KG1 (cell line): ENCODE results near the gene CD24.

Experiments
- DNase-seq: peaks from one replicate; lab custom pipeline; 2025; lab: John Stamatoyannopoulos, UW

The CD24 gene

DNA sequence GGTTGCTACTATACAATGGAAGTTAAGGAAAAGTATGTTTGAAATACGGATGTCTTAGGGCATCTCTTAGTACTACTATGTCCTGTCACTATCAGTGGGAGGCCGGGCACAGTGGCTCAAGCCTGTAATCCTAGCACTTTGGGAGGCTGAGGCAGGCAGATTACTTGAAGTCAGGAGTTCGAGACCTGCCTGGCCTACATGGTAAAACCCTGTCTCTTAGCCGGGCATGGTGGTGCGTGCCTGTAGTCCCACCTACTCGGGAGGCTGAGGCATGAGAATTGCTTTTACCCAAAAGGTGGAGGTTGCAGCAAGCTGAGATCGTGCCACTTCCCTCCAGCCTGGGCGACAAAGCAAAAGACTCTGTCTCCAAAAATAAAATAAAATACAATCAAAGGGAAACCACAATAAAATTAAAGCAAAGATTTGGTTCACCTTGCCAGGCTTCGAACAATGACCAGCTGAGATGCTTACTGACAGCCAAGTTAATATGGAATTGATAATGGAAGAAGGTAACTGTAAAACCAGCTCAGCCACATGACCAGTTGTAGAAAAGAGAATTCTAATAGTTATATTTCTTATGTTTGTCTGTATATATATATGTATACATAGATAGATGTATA lies 6.5 kb downstream of the CD24 start:
- DNase-seq = no peak

DNA sequence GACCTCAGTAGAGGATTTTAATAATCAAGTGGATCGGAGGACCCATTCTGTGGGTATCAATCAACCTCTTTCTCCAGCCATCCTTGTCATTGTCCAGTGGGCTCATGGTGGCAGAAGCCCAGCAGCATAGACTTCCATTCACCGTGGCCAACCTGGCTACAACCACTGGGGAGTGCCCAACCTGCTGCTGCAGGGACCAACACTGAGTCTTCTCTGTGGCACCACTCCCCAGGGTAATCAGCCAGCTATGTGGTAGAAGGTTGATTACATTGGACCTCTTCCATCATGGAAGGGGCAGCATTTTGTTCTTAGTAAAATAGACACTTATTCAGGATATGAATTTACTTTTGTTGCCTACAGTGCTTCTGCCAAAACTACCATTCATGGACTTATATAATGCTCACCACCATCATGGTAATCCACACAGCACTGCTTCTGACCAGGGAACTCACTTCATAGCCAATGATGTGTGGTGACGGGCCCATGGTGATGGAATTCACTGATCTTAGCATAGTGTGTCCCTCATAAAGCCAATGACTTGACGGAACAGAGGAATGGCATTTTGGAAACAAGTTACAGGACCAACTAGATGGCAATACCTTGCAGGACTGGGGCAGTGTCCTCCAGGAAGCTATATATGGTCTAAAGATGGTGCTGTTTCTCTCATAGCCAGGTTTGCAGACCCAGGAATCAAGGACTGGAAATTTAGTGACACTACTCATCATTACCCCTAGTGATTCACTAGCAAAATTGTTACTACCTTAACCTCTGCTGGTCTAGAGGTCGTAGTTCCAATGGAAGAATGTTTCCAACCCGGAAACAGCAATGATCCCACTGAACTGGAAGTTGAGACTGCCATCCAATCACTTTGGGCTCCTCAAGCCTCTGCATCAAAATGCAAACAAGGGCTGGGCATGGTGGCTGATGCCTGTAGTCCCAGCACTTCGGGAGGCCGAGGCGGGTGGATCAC lies 7.6 kb downstream of the CD24 start:
- no peak for DNase-seq

DNA sequence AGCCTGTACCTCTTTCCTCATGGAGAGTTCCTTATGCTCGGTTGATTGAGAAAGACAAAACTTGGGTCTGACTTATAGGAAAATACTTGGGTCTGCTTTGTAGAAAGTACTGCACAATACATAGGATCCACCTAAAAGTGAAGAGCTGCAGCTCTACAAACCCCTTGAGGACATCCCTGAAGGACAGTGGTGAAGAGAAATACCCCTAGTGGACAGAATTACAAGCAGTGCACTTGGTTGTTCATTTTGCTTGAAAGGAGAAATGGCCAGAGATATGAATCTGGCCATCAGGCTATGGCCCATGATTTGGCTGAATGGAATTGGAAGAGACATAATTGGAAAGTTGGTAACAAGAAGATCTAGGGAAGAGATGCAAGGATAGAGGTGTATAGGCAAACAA lies 8.3 kb downstream of the CD24 start:
- no peak for DNase-seq

DNA sequence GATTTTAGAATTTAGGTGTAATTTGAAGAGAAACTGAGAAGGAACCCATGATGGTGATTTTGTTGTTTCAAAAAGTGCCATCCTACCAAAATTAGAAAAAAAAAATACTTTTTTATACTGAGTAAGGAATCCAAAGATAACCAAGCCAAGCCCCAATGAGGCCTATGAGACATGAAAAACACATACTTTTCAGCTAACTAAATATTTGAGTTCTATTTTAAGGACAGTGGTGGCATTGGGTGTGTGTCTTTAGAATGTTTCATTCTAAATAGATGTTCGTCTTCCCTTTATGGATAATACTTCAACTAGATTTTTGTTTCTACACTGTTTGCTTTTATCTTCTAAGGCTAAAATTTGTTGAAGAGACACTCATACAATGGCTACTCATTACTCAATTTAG lies 9.6 kb downstream of the CD24 start:
- DNase-seq = no peak

DNA sequence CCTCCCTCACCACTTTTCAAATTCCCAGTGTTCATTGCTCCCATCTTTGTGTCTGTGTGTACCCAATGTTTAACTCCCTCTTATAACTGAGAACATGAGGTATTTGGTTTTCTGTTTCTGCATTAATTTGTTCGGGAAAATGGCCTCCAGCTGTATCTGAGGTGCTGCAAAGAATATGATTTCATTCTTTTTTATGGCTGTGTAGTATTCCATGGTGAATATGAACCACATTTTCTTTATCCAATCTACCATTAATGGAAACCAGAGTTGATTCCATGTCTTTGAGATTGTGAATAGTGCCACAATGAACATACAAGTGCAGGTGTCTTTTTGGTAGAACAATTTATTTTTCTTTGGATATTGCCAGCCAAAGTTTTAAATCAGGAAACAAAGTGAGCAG lies 10.4 kb downstream of the CD24 start:
- DNase-seq = no peak

DNA sequence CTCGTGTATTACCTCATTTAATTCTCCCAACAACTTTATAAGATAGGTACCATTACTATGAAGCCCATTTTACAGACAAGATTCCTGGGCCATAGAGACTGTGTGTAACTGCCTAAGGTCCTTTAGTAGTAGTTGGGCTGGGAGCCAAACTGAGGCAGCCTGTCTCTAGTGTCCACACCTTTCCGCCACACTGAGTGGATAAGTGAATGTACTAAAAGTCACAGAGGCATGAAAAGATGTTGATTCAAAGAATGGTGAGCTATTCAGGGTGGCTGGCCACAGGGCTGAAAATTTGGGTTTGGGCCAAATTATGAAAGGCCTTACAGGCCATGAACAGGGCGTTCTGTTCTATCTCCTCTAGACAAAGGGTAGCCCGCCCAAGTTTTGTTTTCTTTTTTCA lies 11.0 kb downstream of the CD24 start:
- DNase-seq = no peak

DNA sequence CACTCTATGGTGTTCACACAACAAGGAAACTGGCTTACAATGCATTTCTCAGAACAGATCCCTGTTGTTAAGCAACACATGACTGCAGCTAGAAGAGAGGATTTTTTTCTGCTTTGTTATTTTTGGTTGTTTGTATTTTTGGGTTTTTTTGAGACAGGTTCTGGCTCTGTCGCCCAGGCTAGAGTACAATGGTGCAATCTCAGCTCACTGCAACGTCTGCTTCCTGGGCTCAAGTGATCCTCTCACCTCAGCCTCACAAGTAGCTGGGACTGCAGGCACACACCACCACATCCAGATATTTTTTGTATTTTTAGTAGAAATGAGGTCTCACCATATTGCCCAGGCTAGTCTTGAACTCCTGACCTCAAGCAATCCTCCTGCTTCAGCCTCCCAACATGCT lies 12.7 kb downstream of the CD24 start:
- DNase-seq = no peak

DNA sequence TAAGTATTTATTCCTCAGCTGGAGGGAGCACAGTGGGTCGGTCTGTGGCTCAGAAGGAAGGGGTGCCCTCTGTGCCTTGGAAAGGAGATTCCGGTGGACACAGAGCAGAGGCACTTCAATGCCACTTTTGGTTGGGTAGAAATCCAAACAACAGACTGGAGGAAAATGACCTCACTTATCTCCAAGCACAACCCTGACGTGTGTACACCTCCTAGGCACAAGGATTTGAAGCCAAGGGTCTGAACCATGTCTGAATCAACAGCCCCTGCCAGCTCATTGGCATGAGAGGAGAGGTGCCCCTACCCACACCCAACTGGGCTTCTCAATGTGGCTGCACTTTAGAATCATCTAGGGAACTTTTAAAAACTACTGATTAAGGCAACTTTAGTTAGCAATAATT lies 13.4 kb downstream of the CD24 start:
- DNase-seq = no peak

DNA sequence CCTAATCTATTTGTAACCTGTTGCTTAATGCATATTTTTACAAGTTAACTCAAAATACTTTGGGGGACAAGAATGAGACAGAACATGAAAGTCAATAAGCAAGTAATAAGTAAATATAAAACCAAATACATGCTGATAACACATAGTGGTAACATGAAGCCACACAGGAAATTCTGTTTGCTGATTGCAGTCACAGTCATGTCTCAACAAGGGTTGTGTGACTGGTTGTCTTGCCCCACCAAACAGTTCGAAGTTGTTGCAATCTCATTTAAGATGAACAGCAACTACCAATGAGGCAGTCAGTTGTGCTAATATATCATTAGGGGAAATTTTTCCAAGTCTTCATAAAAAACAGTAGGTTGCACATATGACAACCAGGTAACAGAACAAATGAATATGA lies 14.5 kb downstream of the CD24 start:
- DNase-seq = no peak

DNA sequence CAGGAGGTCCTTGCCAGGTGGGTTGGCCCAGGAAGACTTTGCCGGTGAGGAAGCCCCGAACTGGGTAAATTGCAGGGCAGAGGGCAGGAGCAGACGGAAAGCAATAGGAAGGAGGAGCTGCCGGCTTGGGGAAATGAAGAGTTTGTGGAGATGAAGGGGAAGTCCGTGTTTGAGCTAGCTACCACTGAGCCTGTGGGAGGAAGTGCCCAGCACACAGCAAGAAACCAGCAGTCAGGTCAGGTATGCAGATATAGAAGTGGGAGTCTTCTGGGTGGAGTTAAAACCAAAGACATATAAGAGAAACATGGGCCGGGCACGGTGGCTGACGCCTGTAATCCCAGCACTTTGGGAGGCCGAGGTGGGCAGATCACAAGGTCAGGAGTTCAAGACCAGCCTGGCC lies 34.7 kb downstream of the CD24 start:
- DNase-seq = no peak

DNA sequence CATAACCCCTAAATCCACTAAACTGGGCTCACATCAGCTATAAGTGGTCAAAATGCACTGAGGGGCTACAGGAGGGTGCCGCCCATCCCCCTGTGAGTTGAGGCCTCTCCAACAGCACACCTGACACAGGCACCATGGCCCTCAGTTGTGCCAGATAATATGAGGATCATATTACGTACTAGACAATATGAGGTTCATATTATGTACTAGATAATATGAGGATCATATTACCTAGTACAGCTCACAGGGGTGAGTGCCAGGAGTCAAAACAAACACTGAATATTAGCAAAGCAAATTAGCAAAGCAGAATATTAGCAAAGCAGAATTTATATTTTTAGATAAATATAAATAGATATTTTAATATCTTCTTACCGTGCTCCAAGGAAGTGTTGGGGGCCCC lies 35.3 kb downstream of the CD24 start:
- no peak for DNase-seq

DNA sequence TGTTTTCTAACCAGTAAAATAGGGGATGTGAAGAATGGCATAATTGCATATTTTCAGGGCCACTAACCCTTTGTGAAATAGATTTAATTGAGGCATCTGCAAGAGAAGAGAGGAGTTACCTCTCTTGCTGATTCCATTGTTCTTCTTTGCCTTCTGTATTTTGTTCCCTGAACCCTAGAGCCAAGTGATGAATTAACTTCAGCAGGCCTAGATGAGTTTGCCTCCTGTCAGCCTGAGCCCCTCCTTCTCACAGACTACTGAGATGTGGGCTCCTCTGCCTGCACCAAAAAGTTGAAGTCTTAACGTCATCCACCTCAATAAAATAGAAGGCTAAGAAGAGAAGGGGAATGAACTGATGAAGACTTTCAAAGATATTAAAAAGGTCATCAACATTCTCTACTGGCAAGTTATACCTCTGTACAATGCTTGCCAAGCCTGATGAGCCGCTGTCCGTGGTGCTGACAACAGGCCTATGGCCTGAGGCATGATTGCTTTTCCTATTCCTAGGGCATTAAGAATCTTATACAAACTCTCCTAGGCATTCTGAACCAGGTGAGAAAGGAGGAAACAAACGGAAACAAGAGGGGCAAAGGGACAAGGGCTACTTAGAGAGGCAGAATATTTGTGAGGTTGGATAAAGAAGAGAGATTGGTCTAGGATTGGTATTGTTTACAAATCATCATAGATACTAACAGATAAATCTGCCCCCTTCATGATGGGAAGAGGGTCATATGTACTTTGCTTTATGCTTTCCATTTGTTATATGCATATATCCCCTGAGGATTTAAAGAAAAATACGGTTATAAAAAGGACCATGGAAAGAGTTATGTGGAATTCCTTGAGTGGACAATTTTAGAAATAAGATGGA lies 46.8 kb downstream of the CD24 start:
- peak; percentile 43 for DNase-seq

DNA sequence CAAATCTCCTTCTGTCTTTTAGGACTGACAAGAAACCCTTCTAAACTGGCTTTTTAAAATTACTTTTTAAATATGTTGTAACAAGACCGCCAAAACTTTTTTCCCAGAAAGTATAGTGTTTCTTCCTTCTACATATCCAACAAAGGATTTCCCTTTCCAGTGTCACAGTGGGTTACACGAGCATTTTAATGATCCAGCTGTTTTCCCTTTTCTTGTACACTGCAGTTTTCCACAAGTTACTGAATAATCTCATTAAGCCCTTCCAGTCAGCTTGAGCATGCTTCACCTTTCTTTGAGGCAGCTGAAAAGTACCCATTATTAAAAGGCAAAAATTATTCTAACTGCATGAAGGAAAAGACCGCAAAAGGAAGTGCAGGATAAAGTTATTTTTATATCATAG lies 48.6 kb downstream of the CD24 start:
- DNase-seq = no peak

DNA sequence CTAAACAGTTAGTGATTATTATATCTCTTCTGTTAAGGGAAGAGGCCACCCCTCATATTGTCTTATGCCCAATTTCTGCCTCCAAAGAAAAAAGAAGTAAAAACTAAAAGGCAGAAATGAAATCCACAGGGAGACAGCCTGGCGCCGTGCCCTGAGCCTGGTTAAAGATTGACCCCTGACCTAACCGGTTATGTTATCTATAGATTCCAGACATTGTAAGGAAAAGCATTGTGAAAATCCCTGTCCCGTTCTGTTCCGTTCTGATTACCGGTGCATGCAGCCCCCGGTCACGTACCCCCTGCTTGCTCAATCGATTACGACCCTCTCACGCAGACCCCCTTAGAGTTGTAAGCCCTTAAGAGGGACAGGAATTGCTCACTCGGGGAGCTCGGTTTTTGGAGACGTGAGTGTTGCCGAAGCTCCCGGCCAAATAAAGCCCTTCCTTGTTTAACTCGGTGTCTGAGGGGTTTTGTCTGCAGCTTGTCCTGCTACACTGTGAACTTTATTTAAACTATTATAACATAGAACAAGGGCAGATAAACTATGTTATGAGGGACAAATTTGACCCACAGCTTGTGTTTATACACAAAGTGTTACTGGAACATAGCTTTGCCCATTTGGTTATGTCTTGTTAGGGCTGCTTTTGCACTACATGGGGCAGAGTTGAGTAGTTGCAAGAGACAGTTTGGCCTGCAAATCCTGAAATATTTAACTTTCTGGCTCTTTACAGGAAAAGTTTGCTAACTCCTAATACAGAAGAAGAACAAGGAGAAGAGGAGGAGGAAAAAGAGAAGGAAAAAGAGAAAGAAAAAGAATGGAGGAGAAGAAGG lies 49.6 kb downstream of the CD24 start:
- no peak for DNase-seq

DNA sequence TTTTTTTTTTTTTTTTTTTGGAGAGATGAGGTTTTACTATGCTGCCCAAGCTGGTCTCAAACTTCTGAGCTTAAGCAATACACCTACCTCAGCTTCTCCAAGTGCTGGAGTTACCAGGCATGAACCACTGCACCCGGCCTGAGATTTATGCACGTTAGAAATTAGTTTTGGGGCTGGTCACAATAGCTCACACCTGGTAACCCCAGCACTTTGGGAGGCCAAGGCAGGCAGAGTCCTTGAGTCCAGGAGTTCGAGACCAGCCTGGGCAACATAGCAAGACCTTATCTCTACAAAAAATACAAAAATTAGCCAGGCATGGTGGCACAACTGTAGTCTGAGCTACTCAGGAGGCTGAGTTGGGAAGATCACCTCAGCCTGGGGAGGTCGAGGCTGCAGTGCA lies 51.9 kb downstream of the CD24 start:
- DNase-seq = no peak
